HG03342 (cell line): Measurements from ENCODE around the gene CCR3.

Experiments
- ATAC-seq: cut with Tn5 transposase; IDR thresholded peaks from one replicate; pipeline ENCODE4 v1.9.1; 2021; ENCODE audit warnings: mild to moderate bottlenecking, moderate library complexity; ENCODE audit not compliant: unreplicated experiment

Gene CCR3

GRCh38 chr3:46218196-46218709, 24.0 kb upstream of the CCR3 start:
- ATAC-seq: no peak

- ATAC-seq: no peak
These were observed 20.9 kb upstream of the CCR3 start for GRCh38 chr3:46221391-46221790.

GRCh38 chr3:46221938-46222337, 20.3 kb upstream of the CCR3 start:
- ATAC-seq: no peak

- no peak for ATAC-seq
These were observed 19.7 kb upstream of the CCR3 start for GRCh38 chr3:46222435-46223161.

GRCh38 chr3:46228260-46229242, 13.7 kb upstream of the CCR3 start:
- ATAC-seq: no peak

- ATAC-seq: no peak
These were observed 10.9 kb upstream of the CCR3 start for GRCh38 chr3:46231323-46231722.

GRCh38 chr3:46233194-46233593, 9.1 kb upstream of the CCR3 start:
- no peak for ATAC-seq

GRCh38 chr3:46235425-46235824, 6.8 kb upstream of the CCR3 start:
- no peak for ATAC-seq

GRCh38 chr3:46236294-46237054, 5.8 kb upstream of the CCR3 start:
- no peak for ATAC-seq

GRCh38 chr3:46238386-46238785, 3.9 kb upstream of the CCR3 start:
- no peak for ATAC-seq

- ATAC-seq: no peak
These were observed 2.8 kb upstream of the CCR3 start for GRCh38 chr3:46239301-46239938.

GRCh38 chr3:46239952-46240351, 2.3 kb upstream of the CCR3 start:
- no peak for ATAC-seq

GRCh38 chr3:46243560-46243959, 1.3 kb downstream of the CCR3 start:
- ATAC-seq: no peak

- ATAC-seq: no peak
These were observed 2.9 kb downstream of the CCR3 start for GRCh38 chr3:46245146-46245545.

GRCh38 chr3:46252980-46253379, 10.7 kb downstream of the CCR3 start:
- no peak for ATAC-seq

GRCh38 chr3:46258525-46258924, 16.3 kb downstream of the CCR3 start:
- no peak for ATAC-seq

GRCh38 chr3:46261926-46262594, 19.8 kb downstream of the CCR3 start:
- ATAC-seq: no peak

GRCh38 chr3:46264002-46264401, 21.7 kb downstream of the CCR3 start:
- ATAC-seq: no peak

- ATAC-seq: no peak
These were observed 24.3 kb downstream of the CCR3 start for GRCh38 chr3:46266598-46266997.

- ATAC-seq: no peak
These were observed 27.3 kb downstream of the CCR3 start for GRCh38 chr3:46269556-46269955.
